CD14-positive monocyte (primary cell): Measurements from ENCODE around the gene IQSEC3. TPM values are rescaled to one million over a fixed set of nuclear protein-coding genes. Genes with fewer than 3 reads are reported as not detected.

Source experiments
- DNase-seq, 3 donors: peaks; one replicate each; pipeline ENCODE4 v3.0.0-alpha.2; 2011 to 2022
- H2AFZ ChIP-seq: 2 replicates; pipeline ENCODE4 v1.6.0; 2012; ENCODE audit warnings: mild to moderate bottlenecking, low read depth, low read length, inconsistent platforms; ENCODE audit not compliant: insufficient read depth, poor library complexity, severe bottlenecking
- H3K27ac ChIP-seq, 2 donors: 1 replicate in 1 of 2; 2 replicates in 1 of 2; pipeline ENCODE4 v1.5.1; 2012 to 2013; ENCODE audit warnings: low read length in 2 of 2, control low read depth in 1 of 2, inconsistent platforms in 1 of 2, low read depth in 1 of 2, mild to moderate bottlenecking in 1 of 2
- H3K27me3 ChIP-seq, 2 donors: one replicate each; pipeline versions ENCODE4 v1.6.0 to v1.6.1; 2011 to 2013; ENCODE audit warnings: low read length in 2 of 2; ENCODE audit not compliant: control insufficient read depth in 2 of 2, insufficient read depth in 2 of 2
- H3K36me3 ChIP-seq, 2 donors: replicated peaks in 1 of 2; 1 replicate in 1 of 2; 2 replicates in 1 of 2; pipeline versions ENCODE4 v1.5.1 to v1.6.1; 2012 to 2013; ENCODE audit warnings: low read length in 2 of 2, control low read depth in 1 of 2, inconsistent platforms in 1 of 2, mild to moderate bottlenecking in 1 of 2; ENCODE audit not compliant: insufficient read depth in 2 of 2, control insufficient read depth in 1 of 2
- H3K4me1 ChIP-seq, 2 donors: 1 replicate in 1 of 2; 2 replicates in 1 of 2; pipeline versions ENCODE4 v1.5.1 to v1.6.1; 2012 to 2013; ENCODE audit warnings: low read length in 2 of 2, control low read depth in 1 of 2, inconsistent platforms in 1 of 2, mild to moderate bottlenecking in 1 of 2, moderate library complexity in 1 of 2; ENCODE audit not compliant: insufficient read depth in 2 of 2, control insufficient read depth in 1 of 2
- H3K4me2 ChIP-seq: replicated peaks from 2 replicates; pipeline ENCODE3; 2012; ENCODE audit warnings: low read length, moderate library complexity, mild to moderate bottlenecking; ENCODE audit not compliant: poor library complexity, severe bottlenecking; ENCODE audit errors: extremely low read depth
- H3K4me3 ChIP-seq, 3 experiments: fragments of 200-600 bp in 1 of 3; sonication (generic) in 1 of 3; replicated peaks in 1 of 3; 1 replicate in 2 of 3; 2 replicates in 1 of 3; pipeline ENCODE4 v1.5.1; 2011 to 2013; ENCODE audit warnings: low read length in 3 of 3, mild to moderate bottlenecking in 3 of 3, control low read depth in 2 of 3, low read depth in 2 of 3, inconsistent platforms in 1 of 3, moderate library complexity in 1 of 3
- H3K79me2 ChIP-seq: 2 replicates; pipeline ENCODE4 v1.6.0; 2012; ENCODE audit warnings: mild to moderate bottlenecking, control low read depth, inconsistent platforms, low read length, moderate library complexity; ENCODE audit not compliant: insufficient read depth
- H3K9ac ChIP-seq: 2 replicates; pipeline ENCODE4 v1.6.0; 2017; ENCODE audit warnings: low read length, mild to moderate bottlenecking; ENCODE audit not compliant: insufficient read depth, poor library complexity, severe bottlenecking
- H3K9me3 ChIP-seq, 2 donors: replicated peaks in 1 of 2; 1 replicate in 1 of 2; 2 replicates in 1 of 2; pipeline versions ENCODE4 v1.5.1 to v1.6.1; 2012 to 2013; ENCODE audit warnings: low read length in 2 of 2, control low read depth in 1 of 2; ENCODE audit not compliant: control insufficient read depth in 1 of 2, insufficient read depth in 1 of 2
- H4K20me1 ChIP-seq: 2 replicates; pipeline ENCODE4 v1.6.0; 2012; ENCODE audit warnings: mild to moderate bottlenecking, low read length, control low read depth, moderate library complexity; ENCODE audit not compliant: insufficient read depth
- H3K27ac Mint-ChIP-seq, 7 donors: one replicate each; pipeline ENCODE4 v1.8.0; 2020; ENCODE audit warnings: mild to moderate bottlenecking in 7 of 7, mixed read lengths in 7 of 7, moderate library complexity in 6 of 7, inconsistent platforms in 2 of 7
- H3K27me3 Mint-ChIP-seq, 3 donors: one replicate each; pipeline ENCODE4 v1.8.0; 2021 to 2022; ENCODE audit warnings: low read depth in 3 of 3, mild to moderate bottlenecking in 3 of 3, mixed read lengths in 3 of 3, moderate library complexity in 3 of 3, inconsistent platforms in 1 of 3
- H3K36me3 Mint-ChIP-seq, 2 donors: one replicate each; pipeline ENCODE4 v1.8.0; 2020; ENCODE audit warnings: mixed read lengths in 2 of 2, inconsistent platforms in 1 of 2, mild to moderate bottlenecking in 1 of 2
- H3K4me1 Mint-ChIP-seq: one replicate; pipeline ENCODE4 v1.8.0; 2020; ENCODE audit warnings: mild to moderate bottlenecking, mixed read lengths
- H3K4me3 Mint-ChIP-seq, 2 donors: one replicate each; pipeline ENCODE4 v1.8.0; 2020; ENCODE audit warnings: mild to moderate bottlenecking in 2 of 2, mixed read lengths in 2 of 2, moderate library complexity in 1 of 2
- H3K9me3 Mint-ChIP-seq, 7 donors: one replicate each; pipeline ENCODE4 v1.8.0; 2020 to 2022; ENCODE audit warnings: mixed read lengths in 7 of 7, mild to moderate bottlenecking in 6 of 7, moderate library complexity in 6 of 7, inconsistent platforms in 2 of 7
- CTCF ChIP-seq: fragments of 200-600 bp; IDR thresholded peaks from one replicate; pipeline ENCODE4 v1.8.0; 2022; ENCODE audit warnings: antibody characterized with exemption, mild to moderate bottlenecking
- WGBS: methylation state at CpG from one replicate; pipeline ENCODE4 v1.1.5; 2013; ENCODE audit warnings: missing lambda C conversion rate; ENCODE audit not compliant: insufficient coverage; 5-methylcytosine and 5-hydroxymethylcytosine counted together
- intact Hi-C, 2 donors: fragments of 100-400 bp; cut with micrococcal nuclease; formaldehyde crosslinking; loops; one replicate each; pipeline versions ENCODE4 v1.15.0 to v1.15.1; 2023
- polyA plus RNA-seq, 3 donors: library from polyadenylated mRNA; depleted of rRNA in 1 of 3; unstranded in 2 of 3; stranded (reverse) in 1 of 3; fragments of 300-500 nt in 2 of 3; fragments of >200 nt in 1 of 3; fragmentation: Illumina TruSeq in 2 of 3; gene quantifications; 1 replicate in 2 of 3; 2 replicates in 1 of 3; pipeline ENCODE4 v1.2.3, GENCODE V29; 2012 to 2021

The IQSEC3 gene
- polyA plus RNA-seq, 3 donors, result not detected

GRCh38 chr12:212415-212714 lies 145.8 kb downstream of the IQSEC3 start:
- 0% methylated on average over 8 of the region's 8 CpGs for WGBS
- H3K36me3 ChIP-seq, result peaks cover 0 to 16% of the 10 kb centered on the region in 2 donors
- H3K4me3 ChIP-seq, result peak overlapping the region; percentile 48 to 81 (median 64)
- H3K36me3 Mint-ChIP-seq, result peaks cover 16 to 27% of the 10 kb centered on the region in 2 donors
- peaks cover 55% of the 10 kb centered on the region for H3K4me1 Mint-ChIP-seq
- H3K27me3 Mint-ChIP-seq, result peaks cover 2 to 5% (median 3%) of the 10 kb centered on the region in 3 donors
- no peaks in the 10 kb centered on the region for H4K20me1 ChIP-seq
- H3K4me2 ChIP-seq, result peak overlapping the region; percentile 87
- DNase-seq, result peak; percentile 66 to 69 (median 67)
- no peaks in the 10 kb centered on the region for H3K27me3 ChIP-seq
- peak overlapping the region; percentile 75 for H2AFZ ChIP-seq
- H3K27ac ChIP-seq, result peak overlapping the region; percentile 85 to 93
- H3K9me3 Mint-ChIP-seq, result no peaks in the 10 kb centered on the region
- no peaks in the 10 kb centered on the region for H3K79me2 ChIP-seq
- peak overlapping the region; percentile 76 for H3K9ac ChIP-seq
- no peak for TF ChIP-seq CTCF
- H3K4me1 ChIP-seq, result peaks cover 43 to 46% of the 10 kb centered on the region in 2 donors
- peak overlapping the region; percentile 87 to 96 for H3K4me3 Mint-ChIP-seq
- H3K27ac Mint-ChIP-seq, result peak overlapping the region; percentile 93 to 98 (median 97)
- intact Hi-C loops, result no loop called here
- H3K9me3 ChIP-seq, result no peaks in the 10 kb centered on the region

DNA sequence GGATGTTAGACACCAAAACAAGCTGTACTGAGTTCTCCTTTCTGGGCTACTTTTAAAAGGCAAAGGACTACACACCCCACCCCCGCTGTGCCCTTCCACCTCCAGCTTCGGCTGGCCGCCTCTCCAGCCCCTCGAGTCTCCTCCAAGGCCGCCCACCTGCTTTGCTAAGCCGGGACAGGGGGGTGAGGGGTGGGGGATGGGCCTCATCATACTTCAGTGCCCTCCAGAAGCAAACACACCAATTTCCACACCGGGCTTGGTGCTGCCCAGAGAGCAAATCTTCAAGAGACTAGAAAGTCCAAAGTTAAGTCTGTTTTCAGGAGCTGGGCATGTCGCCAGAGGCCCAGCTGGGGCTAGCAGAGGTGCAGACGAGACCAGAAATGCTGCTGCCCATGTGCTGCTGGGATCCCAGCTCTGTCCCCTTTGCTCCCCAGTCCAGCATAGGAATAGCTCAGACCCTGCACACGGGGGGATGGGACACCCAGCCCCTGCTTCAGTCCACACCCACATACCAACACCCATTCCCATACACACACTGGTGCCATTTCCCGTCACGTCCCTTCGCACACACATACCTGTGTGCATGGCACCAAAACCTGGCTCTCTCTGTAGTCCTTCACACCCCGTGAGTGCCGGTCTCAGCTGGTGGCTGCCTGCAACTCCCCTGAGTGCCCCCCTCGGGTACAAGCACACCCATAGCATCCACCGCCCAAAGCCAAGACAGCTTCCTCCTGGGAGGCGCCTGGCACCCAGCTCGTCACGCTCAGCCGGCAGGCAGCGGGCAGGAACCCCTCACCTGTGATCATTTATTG lies 146.4 kb downstream of the IQSEC3 start:
- Histone ChIP-seq H3K9me3 (no peaks in the 10 kb centered on the region), H2AFZ (peak overlapping the region; percentile 75), H3K36me3 (peaks cover 0 to 16% of the 10 kb centered on the region in 2 donors), H3K4me1 (peaks cover 43 to 46% of the 10 kb centered on the region in 2 donors), H4K20me1 (no peaks in the 10 kb centered on the region), H3K27me3 (no peaks in the 10 kb centered on the region), H3K79me2 (no peaks in the 10 kb centered on the region), H3K4me2 (peak overlapping the region; percentile 87), H3K27ac (peak overlapping the region; percentile 85 to 93), H3K9ac (peak overlapping the region; percentile 76), H3K4me3 (peak overlapping the region; percentile 48 to 81 (median 64))
- Mint-ChIP-seq H3K36me3 (peaks cover 16 to 27% of the 10 kb centered on the region in 2 donors), H3K9me3 (no peaks in the 10 kb centered on the region), H3K4me3 (peak overlapping the region; percentile 87 to 96), H3K4me1 (peaks cover 55% of the 10 kb centered on the region), H3K27me3 (peaks cover 2 to 5% (median 3%) of the 10 kb centered on the region in 3 donors), H3K27ac (peak overlapping the region; percentile 93 to 98 (median 97))
- intact Hi-C loops, result no loop called here
- DNase-seq, result peak in 1 of 3 donors; percentile 12
- WGBS, result 34% methylated on average over 14 of the region's 22 CpGs
- no peak for TF ChIP-seq CTCF
